Erythroblast (primary cell): Measurements from ENCODE around the gene ATP1B2.

Experiments
- GATA1 ChIP-seq: IDR thresholded peaks from 2 replicates; pipeline ENCODE4 v1.6.1; 2011; ENCODE audit warnings: low read depth, mild to moderate bottlenecking, control low read depth, low read length, moderate library complexity
- POLR2A ChIP-seq: IDR thresholded peaks from 2 replicates; pipeline ENCODE4 v1.6.1; 2011; ENCODE audit warnings: mild to moderate bottlenecking, low read length

GRCh38 chr17:7704601-7705268, 54.0 kb downstream of the ATP1B2 start, which contains the start of gene EFNB3:
- TF ChIP-seq POLR2A (no peak), GATA1 (no peak)
